ENCODE data around the gene GIT2.
"Not testable (repeated sequence)": the region's sequence is repeated elsewhere in the genome, so short reads cannot be mapped to it uniquely, and the experiment has no call there.

Gene GIT2

GRCh38 chr12:109944561-109945359 is 51.4 kb downstream of the GIT2 start:
- DNase-seq (ENCODE audit: low read depth), result no peak

- DNase-seq (ENCODE audit: low read depth), result no peak
These were observed 52.4 kb downstream of the GIT2 start for GRCh38 chr12:109943811-109944210.

- no peak for DNase-seq (ENCODE audit: low read depth)
These were observed 55.7 kb downstream of the GIT2 start for GRCh38 chr12:109940339-109940923.

GRCh38 chr12:109939504-109939903 is 56.7 kb downstream of the GIT2 start:
- no peak for DNase-seq (ENCODE audit: low read depth)

GRCh38 chr12:109938947-109939346 is 57.2 kb downstream of the GIT2 start:
- no peak for DNase-seq (ENCODE audit: low read depth)

- no peak for DNase-seq (ENCODE audit: low read depth)
These were observed 58.8 kb downstream of the GIT2 start for GRCh38 chr12:109937371-109937770.

- DNase-seq (ENCODE audit: low read depth), result no peak
These were observed 62.1 kb downstream of the GIT2 start for GRCh38 chr12:109934026-109934425.

GRCh38 chr12:109932878-109933503 is 63.2 kb downstream of the GIT2 start:
- DNase-seq (ENCODE audit: low read depth), result no peak

- no peak for DNase-seq (ENCODE audit: low read depth)
These were observed 65.0 kb downstream of the GIT2 start for GRCh38 chr12:109931143-109931542.

- DNase-seq (ENCODE audit: low read depth), result no peak
These were observed 66.0 kb downstream of the GIT2 start for GRCh38 chr12:109930028-109930800.

GRCh38 chr12:109929326-109929725 is 66.8 kb downstream of the GIT2 start:
- DNase-seq (ENCODE audit: low read depth), result not testable (repeated sequence)

GRCh38 chr12:109928058-109928656 is 68.0 kb downstream of the GIT2 start:
- no peak for DNase-seq (ENCODE audit: low read depth)

GRCh38 chr12:109927622-109928021 is 68.5 kb downstream of the GIT2 start:
- peak; percentile 11 for DNase-seq (ENCODE audit: low read depth)

GRCh38 chr12:109926488-109927210 is 69.5 kb downstream of the GIT2 start:
- no peak for DNase-seq (ENCODE audit: low read depth)

- DNase-seq (ENCODE audit: low read depth), result no peak
These were observed 70.2 kb downstream of the GIT2 start for GRCh38 chr12:109926016-109926415.

GRCh38 chr12:109925185-109925840 is 70.9 kb downstream of the GIT2 start:
- no peak for DNase-seq (ENCODE audit: low read depth)

GRCh38 chr12:109923481-109924245 is 72.5 kb downstream of the GIT2 start:
- no peak for DNase-seq (ENCODE audit: low read depth)

- no peak for DNase-seq (ENCODE audit: low read depth)
These were observed 73.1 kb downstream of the GIT2 start for GRCh38 chr12:109923038-109923437.

- no peak for DNase-seq (ENCODE audit: low read depth)
These were observed 74.2 kb downstream of the GIT2 start for GRCh38 chr12:109921982-109922381.

GRCh38 chr12:109920261-109920780 is 75.8 kb downstream of the GIT2 start:
- DNase-seq (ENCODE audit: low read depth), result no peak
